K562 (cell line): Measurements from ENCODE around the gene TRIM65. TPM values are rescaled to one million over a fixed set of nuclear protein-coding genes. Genes with fewer than 3 reads are reported as not detected.

Source experiments
- BACH1 ChIP-seq: fragments of 200-800 bp; sonication (Bioruptor generic); IDR thresholded peaks from 2 replicates; pipeline ENCODE4 v1.6.1; 2016; ENCODE audit warnings: missing genetic modification characterization, missing compliant biosample characterization
- CBFA2T3 ChIP-seq: fragments of 450-650 bp; IDR thresholded peaks from 2 replicates; pipeline ENCODE4 v1.6.1; 2017
- DPF2 ChIP-seq: fragments of 450-650 bp; IDR thresholded peaks from 2 replicates; pipeline ENCODE4 v1.6.1; 2016
- EP400 ChIP-seq: fragments of 450-650 bp; IDR thresholded peaks from 2 replicates; pipeline ENCODE4 v1.6.1; 2017; ENCODE audit warnings: antibody characterized with exemption, mild to moderate bottlenecking, moderate library complexity
- NKRF ChIP-seq: fragments of 450-650 bp; IDR thresholded peaks from 2 replicates; pipeline ENCODE4 v1.6.1; 2016; ENCODE audit warnings: borderline replicate concordance
- PRPF4 ChIP-seq: fragments of 200-400 bp; formaldehyde crosslinking; IDR thresholded peaks from one replicate; pipeline ENCODE4 v1.6.1; 2017; ENCODE audit warnings: low read length, low read depth, mild to moderate bottlenecking; ENCODE audit not compliant: insufficient read depth, poor library complexity, severe bottlenecking
- SIN3A ChIP-seq, 2 experiments: fragments of 150-350 bp in 1 of 2; IDR thresholded peaks; 2 replicates each; pipeline ENCODE4 v1.6.1; 2011 to 2016; ENCODE audit warnings: borderline replicate concordance in 2 of 2, low read depth in 2 of 2, low read length in 2 of 2, mild to moderate bottlenecking in 2 of 2, moderate library complexity in 2 of 2; ENCODE audit not compliant: control insufficient read depth in 1 of 2
- SIX5 ChIP-seq, 2 experiments: IDR thresholded peaks; 2 replicates each; pipeline ENCODE4 v1.6.1; 2011; ENCODE audit warnings: low read length in 2 of 2, borderline replicate concordance in 1 of 2, low read depth in 1 of 2, mild to moderate bottlenecking in 1 of 2, moderate library complexity in 1 of 2; ENCODE audit not compliant: insufficient read depth in 1 of 2
- TBL1XR1 ChIP-seq, 2 experiments: IDR thresholded peaks; 2 replicates each; pipeline ENCODE4 v1.6.1; 2012; ENCODE audit warnings: improper control_type of control experiment in 2 of 2, low read length in 2 of 2, mild to moderate bottlenecking in 1 of 2
- ZBTB1 ChIP-seq: sonication (generic); formaldehyde crosslinking; IDR thresholded peaks from 2 replicates; pipeline ENCODE4 v1.8.1; 2023; ENCODE audit warnings: missing genetic modification reagents, low read depth, mild to moderate bottlenecking, borderline replicate concordance
- ZFP36 ChIP-seq: fragments of 150-350 bp; IDR thresholded peaks from 2 replicates; pipeline ENCODE4 v1.6.1; 2018; ENCODE audit warnings: low read length, low read depth; ENCODE audit not compliant: partially characterized antibody
- ZNF324 ChIP-seq: fragments of 250-450 bp; sonication (Bioruptor Pico); IDR thresholded peaks from 2 replicates; pipeline ENCODE4 v1.4.0; 2020; ENCODE audit warnings: mild to moderate bottlenecking
- ZNF431 ChIP-seq: sonication (generic); formaldehyde crosslinking; IDR thresholded peaks from 2 replicates; pipeline ENCODE4 v1.8.0; 2022; ENCODE audit warnings: mild to moderate bottlenecking, missing genetic modification reagents
- polyA plus RNA-seq, 8 experiments: library from polyadenylated mRNA; depleted of rRNA in 4 of 8; stranded (reverse) in 5 of 8; unstranded in 3 of 8; fragments of >200 nt; fragmentation: Nextera tagmentation in 2 of 8; fragmentation: Illumina TruSeq in 1 of 8; extraction: Ambion mirVana in 2 of 8; extraction: Trizol in 1 of 8; gene quantifications; 2 replicates each; pipeline versions ENCODE4 v1.2.1 to v1.2.3, GENCODE V29; 2011 to 2014; ENCODE audit warnings: inconsistent platforms in 1 of 8, missing spikeins in 1 of 8
- total RNA-seq, 7 experiments: library from RNA; depleted of rRNA in 6 of 7; stranded (reverse); fragments of >200 nt in 6 of 7; fragmentation: Illumina TruSeq in 2 of 7; extraction: Trizol in 2 of 7; gene quantifications; 2 replicates each; pipeline versions ENCODE4 v1.2.1 to v1.2.3, GENCODE V29; 2011 to 2021; ENCODE audit warnings: low replicate concordance in 1 of 7
- TF ChIP-seq, protein P1 (sequence below), 3 experiments: IDR thresholded peaks in 2 of 3; conservative IDR thresholded peaks in 1 of 3; 2 replicates each; pipeline ENCODE4 v1.5.1; 2011 to 2012; ENCODE audit warnings: low read length in 3 of 3, mild to moderate bottlenecking in 3 of 3, control low read depth in 2 of 3, improper control_type of control experiment in 1 of 3, inconsistent platforms in 1 of 3, low read depth in 1 of 3, mixed read lengths in 1 of 3, moderate library complexity in 1 of 3; ENCODE audit not compliant: insufficient read depth in 2 of 3
- TF ChIP-seq, protein P2 (sequence below): sonication (generic); formaldehyde crosslinking; IDR thresholded peaks from 2 replicates; pipeline ENCODE4 v1.8.0; 2023; ENCODE audit warnings: mild to moderate bottlenecking, missing genetic modification reagents
- TF ChIP-seq, protein P3 (sequence below): fragments of 250-450 bp; sonication (Bioruptor Pico); IDR thresholded peaks from 2 replicates; pipeline ENCODE4 v1.5.0; 2021; ENCODE audit warnings: mild to moderate bottlenecking, borderline replicate concordance

The TRIM65 gene
- total and polyA plus RNA-seq, 9 of the 15 experiments (the other 6 are each of a cell fraction or from before 2014, with no cell fraction given), result 2.8 to 45.7 (median 22.9) TPM

GRCh38 chr17:75856062-75856756 is 40.5 kb downstream of the TRIM65 start (continued):
- TF ChIP-seq, protein P1, sequence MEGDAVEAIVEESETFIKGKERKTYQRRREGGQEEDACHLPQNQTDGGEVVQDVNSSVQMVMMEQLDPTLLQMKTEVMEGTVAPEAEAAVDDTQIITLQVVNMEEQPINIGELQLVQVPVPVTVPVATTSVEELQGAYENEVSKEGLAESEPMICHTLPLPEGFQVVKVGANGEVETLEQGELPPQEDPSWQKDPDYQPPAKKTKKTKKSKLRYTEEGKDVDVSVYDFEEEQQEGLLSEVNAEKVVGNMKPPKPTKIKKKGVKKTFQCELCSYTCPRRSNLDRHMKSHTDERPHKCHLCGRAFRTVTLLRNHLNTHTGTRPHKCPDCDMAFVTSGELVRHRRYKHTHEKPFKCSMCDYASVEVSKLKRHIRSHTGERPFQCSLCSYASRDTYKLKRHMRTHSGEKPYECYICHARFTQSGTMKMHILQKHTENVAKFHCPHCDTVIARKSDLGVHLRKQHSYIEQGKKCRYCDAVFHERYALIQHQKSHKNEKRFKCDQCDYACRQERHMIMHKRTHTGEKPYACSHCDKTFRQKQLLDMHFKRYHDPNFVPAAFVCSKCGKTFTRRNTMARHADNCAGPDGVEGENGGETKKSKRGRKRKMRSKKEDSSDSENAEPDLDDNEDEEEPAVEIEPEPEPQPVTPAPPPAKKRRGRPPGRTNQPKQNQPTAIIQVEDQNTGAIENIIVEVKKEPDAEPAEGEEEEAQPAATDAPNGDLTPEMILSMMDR (IDR thresholded peaks at IDR 0.05 in 2 of 3, conservative IDR thresholded peaks at IDR 0.05 in 1 of 3; ENCODE audit: insufficient read depth in 2 of 3, low read depth in 1 of 3, low read length in 3 of 3), result peak in 1 of 3 experiments; percentile 76; a peak in 2 of 6 replicates
- TF ChIP-seq DPF2 (peak; percentile 45; the same call in 1 of the 2 replicates), CBFA2T3 (peak; percentile 17; the same call in 1 of the 2 replicates), SIX5 (IDR thresholded peaks at IDR 0.05; ENCODE audit: borderline replicate concordance in 1 of 2, insufficient read depth in 1 of 2, low read depth in 1 of 2, low read length in 2 of 2) (no peak), SIN3A (IDR thresholded peaks at IDR 0.05; ENCODE audit: borderline replicate concordance in 2 of 2, control insufficient read depth in 1 of 2, low read depth in 2 of 2, low read length in 2 of 2) (peak in 1 of 2 experiments; percentile 8; a peak in 1 of 4 replicates), ZNF431 (peak; percentile 49; the same call in 1 of the 2 replicates), ZFP36 (no peak), TBL1XR1 (IDR thresholded peaks at IDR 0.05; ENCODE audit: low read length in 2 of 2) (no peak), ZNF324 (CRISPR knock-in tag) (no peak), ZBTB1 (CRISPR knock-in tag) (peak; percentile 59; the same call in 1 of the 2 replicates), EP400 (peak; percentile 71), NKRF (peak; percentile 59; the same call in 1 of the 2 replicates), BACH1 (tag) (no peak), PRPF4 (no peak)
- TF ChIP-seq, protein P2, sequence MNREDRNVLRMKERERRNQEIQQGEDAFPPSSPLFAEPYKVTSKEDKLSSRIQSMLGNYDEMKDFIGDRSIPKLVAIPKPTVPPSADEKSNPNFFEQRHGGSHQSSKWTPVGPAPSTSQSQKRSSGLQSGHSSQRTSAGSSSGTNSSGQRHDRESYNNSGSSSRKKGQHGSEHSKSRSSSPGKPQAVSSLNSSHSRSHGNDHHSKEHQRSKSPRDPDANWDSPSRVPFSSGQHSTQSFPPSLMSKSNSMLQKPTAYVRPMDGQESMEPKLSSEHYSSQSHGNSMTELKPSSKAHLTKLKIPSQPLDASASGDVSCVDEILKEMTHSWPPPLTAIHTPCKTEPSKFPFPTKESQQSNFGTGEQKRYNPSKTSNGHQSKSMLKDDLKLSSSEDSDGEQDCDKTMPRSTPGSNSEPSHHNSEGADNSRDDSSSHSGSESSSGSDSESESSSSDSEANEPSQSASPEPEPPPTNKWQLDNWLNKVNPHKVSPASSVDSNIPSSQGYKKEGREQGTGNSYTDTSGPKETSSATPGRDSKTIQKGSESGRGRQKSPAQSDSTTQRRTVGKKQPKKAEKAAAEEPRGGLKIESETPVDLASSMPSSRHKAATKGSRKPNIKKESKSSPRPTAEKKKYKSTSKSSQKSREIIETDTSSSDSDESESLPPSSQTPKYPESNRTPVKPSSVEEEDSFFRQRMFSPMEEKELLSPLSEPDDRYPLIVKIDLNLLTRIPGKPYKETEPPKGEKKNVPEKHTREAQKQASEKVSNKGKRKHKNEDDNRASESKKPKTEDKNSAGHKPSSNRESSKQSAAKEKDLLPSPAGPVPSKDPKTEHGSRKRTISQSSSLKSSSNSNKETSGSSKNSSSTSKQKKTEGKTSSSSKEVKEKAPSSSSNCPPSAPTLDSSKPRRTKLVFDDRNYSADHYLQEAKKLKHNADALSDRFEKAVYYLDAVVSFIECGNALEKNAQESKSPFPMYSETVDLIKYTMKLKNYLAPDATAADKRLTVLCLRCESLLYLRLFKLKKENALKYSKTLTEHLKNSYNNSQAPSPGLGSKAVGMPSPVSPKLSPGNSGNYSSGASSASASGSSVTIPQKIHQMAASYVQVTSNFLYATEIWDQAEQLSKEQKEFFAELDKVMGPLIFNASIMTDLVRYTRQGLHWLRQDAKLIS (CRISPR knock-in tag), result peak; percentile 89; the same call in 1 of the 2 replicates
- TF ChIP-seq, protein P3, sequence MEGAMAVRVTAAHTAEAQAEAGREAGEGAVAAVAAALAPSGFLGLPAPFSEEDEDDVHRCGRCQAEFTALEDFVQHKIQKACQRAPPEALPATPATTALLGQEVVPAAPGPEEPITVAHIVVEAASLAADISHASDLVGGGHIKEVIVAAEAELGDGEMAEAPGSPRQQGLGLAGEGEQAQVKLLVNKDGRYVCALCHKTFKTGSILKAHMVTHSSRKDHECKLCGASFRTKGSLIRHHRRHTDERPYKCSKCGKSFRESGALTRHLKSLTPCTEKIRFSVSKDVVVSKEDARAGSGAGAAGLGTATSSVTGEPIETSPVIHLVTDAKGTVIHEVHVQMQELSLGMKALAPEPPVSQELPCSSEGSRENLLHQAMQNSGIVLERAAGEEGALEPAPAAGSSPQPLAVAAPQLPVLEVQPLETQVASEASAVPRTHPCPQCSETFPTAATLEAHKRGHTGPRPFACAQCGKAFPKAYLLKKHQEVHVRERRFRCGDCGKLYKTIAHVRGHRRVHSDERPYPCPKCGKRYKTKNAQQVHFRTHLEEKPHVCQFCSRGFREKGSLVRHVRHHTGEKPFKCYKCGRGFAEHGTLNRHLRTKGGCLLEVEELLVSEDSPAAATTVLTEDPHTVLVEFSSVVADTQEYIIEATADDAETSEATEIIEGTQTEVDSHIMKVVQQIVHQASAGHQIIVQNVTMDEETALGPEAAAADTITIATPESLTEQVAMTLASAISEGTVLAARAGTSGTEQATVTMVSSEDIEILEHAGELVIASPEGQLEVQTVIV, result no peak
